HEK293 (cell line): ENCODE measurements around the gene THBS3.

Source experiments
- GLI2 ChIP-seq: fragments of 450-650 bp; formaldehyde crosslinking; IDR thresholded peaks from 2 replicates; pipeline ENCODE4; 2017; ENCODE audit warnings: missing biosample characterization, missing genetic modification characterization, low read depth, borderline replicate concordance
- HOXA7 ChIP-seq: sonication (generic); formaldehyde crosslinking; IDR thresholded peaks from 2 replicates; pipeline ENCODE4 v1.8.1; 2022; ENCODE audit warnings: missing genetic modification reagents, borderline replicate concordance
- HOXC10 ChIP-seq: sonication (generic); formaldehyde crosslinking; IDR thresholded peaks from 2 replicates; pipeline ENCODE4 v1.8.1; 2023; ENCODE audit warnings: mild to moderate bottlenecking, missing genetic modification reagents
- KLF16 ChIP-seq: fragments of 450-650 bp; formaldehyde crosslinking; IDR thresholded peaks from 2 replicates; pipeline ENCODE4 v1.5.1; 2017; ENCODE audit warnings: missing biosample characterization, missing genetic modification characterization
- ZBTB6 ChIP-seq: fragments of 450-650 bp; formaldehyde crosslinking; IDR thresholded peaks from 2 replicates; pipeline ENCODE4 v1.5.1; 2017; ENCODE audit warnings: missing biosample characterization, missing genetic modification characterization
- ZBTB8A ChIP-seq: fragments of 450-650 bp; formaldehyde crosslinking; IDR thresholded peaks from 2 replicates; pipeline ENCODE4 v1.5.1; 2016; ENCODE audit warnings: missing biosample characterization, missing genetic modification characterization
- ZFP69B ChIP-seq: fragments of 450-650 bp; formaldehyde crosslinking; IDR thresholded peaks from 2 replicates; pipeline ENCODE4 v1.5.1; 2016; ENCODE audit warnings: missing biosample characterization, missing genetic modification characterization
- ZNF114 ChIP-seq: fragments of 450-650 bp; formaldehyde crosslinking; IDR thresholded peaks from 2 replicates; pipeline ENCODE4 v1.5.0; 2017; ENCODE audit warnings: missing biosample characterization, missing genetic modification characterization
- ZNF121 ChIP-seq: fragments of 450-650 bp; formaldehyde crosslinking; IDR thresholded peaks from 2 replicates; pipeline ENCODE4 v1.5.1; 2016; ENCODE audit warnings: missing biosample characterization, missing genetic modification characterization
- ZNF155 ChIP-seq: fragments of 450-650 bp; formaldehyde crosslinking; IDR thresholded peaks from 2 replicates; pipeline ENCODE4 v1.5.1; 2016; ENCODE audit warnings: missing biosample characterization, missing genetic modification characterization
- ZNF174 ChIP-seq: fragments of 450-650 bp; formaldehyde crosslinking; IDR thresholded peaks from 2 replicates; pipeline ENCODE4 v1.5.0; 2017; ENCODE audit warnings: missing biosample characterization, mild to moderate bottlenecking, missing genetic modification characterization
- ZNF221 ChIP-seq: fragments of 450-650 bp; formaldehyde crosslinking; IDR thresholded peaks from 2 replicates; pipeline ENCODE4 v1.5.1; 2017; ENCODE audit warnings: missing biosample characterization, missing genetic modification characterization, borderline replicate concordance
- ZNF266 ChIP-seq: fragments of 450-650 bp; formaldehyde crosslinking; IDR thresholded peaks from 2 replicates; pipeline ENCODE4 v1.5.1; 2016; ENCODE audit warnings: missing biosample characterization, missing genetic modification characterization, low read depth
- ZNF350 ChIP-seq: fragments of 450-650 bp; formaldehyde crosslinking; IDR thresholded peaks from 2 replicates; pipeline ENCODE4 v1.5.0; 2017; ENCODE audit warnings: missing biosample characterization, mild to moderate bottlenecking, missing genetic modification characterization
- ZNF366 ChIP-seq: fragments of 450-650 bp; formaldehyde crosslinking; conservative IDR thresholded peaks from 2 replicates; pipeline ENCODE4 v1.5.1; 2016; ENCODE audit warnings: missing biosample characterization, missing genetic modification characterization
- ZNF37A ChIP-seq: fragments of 450-650 bp; IDR thresholded peaks from 2 replicates; pipeline ENCODE4 v1.5.1; 2018; ENCODE audit warnings: missing biosample characterization, missing genetic modification characterization
- ZNF391 ChIP-seq: fragments of 450-650 bp; formaldehyde crosslinking; IDR thresholded peaks from 2 replicates; pipeline ENCODE4 v1.5.1; 2016; ENCODE audit warnings: low read depth, missing biosample characterization, missing genetic modification characterization, borderline replicate concordance
- ZNF394 ChIP-seq: fragments of 450-650 bp; formaldehyde crosslinking; IDR thresholded peaks from 2 replicates; pipeline ENCODE4 v1.5.1; 2016; ENCODE audit warnings: missing biosample characterization, missing genetic modification characterization, mild to moderate bottlenecking, moderate library complexity, borderline replicate concordance
- ZNF404 ChIP-seq: fragments of 450-650 bp; formaldehyde crosslinking; IDR thresholded peaks from 2 replicates; pipeline ENCODE4 v1.5.1; 2017; ENCODE audit warnings: missing biosample characterization, missing genetic modification characterization
- ZNF423 ChIP-seq: fragments of 450-650 bp; formaldehyde crosslinking; IDR thresholded peaks from 2 replicates; pipeline ENCODE4 v1.5.1; 2016; ENCODE audit warnings: missing biosample characterization, missing genetic modification characterization
- ZNF558 ChIP-seq: fragments of 450-650 bp; formaldehyde crosslinking; IDR thresholded peaks from 2 replicates; pipeline ENCODE4 v1.5.1; 2016; ENCODE audit warnings: missing biosample characterization, missing genetic modification characterization
- ZNF600 ChIP-seq: fragments of 450-650 bp; formaldehyde crosslinking; IDR thresholded peaks from 2 replicates; pipeline ENCODE4 v1.5.1; 2016; ENCODE audit warnings: missing biosample characterization, missing genetic modification characterization
- ZNF624 ChIP-seq: fragments of 450-650 bp; formaldehyde crosslinking; IDR thresholded peaks from 2 replicates; pipeline ENCODE4 v1.5.1; 2017; ENCODE audit warnings: missing biosample characterization, missing genetic modification characterization
- ZNF664 ChIP-seq: fragments of 450-650 bp; formaldehyde crosslinking; IDR thresholded peaks from 2 replicates; pipeline ENCODE4 v1.5.1; 2016; ENCODE audit warnings: missing biosample characterization, missing genetic modification characterization
- ZNF670 ChIP-seq: fragments of 450-650 bp; formaldehyde crosslinking; IDR thresholded peaks from 2 replicates; pipeline ENCODE4 v1.5.1; 2016; ENCODE audit warnings: missing biosample characterization, missing genetic modification characterization, low read depth
- ZNF701 ChIP-seq: fragments of 450-650 bp; formaldehyde crosslinking; IDR thresholded peaks from 2 replicates; pipeline ENCODE4 v1.5.1; 2016; ENCODE audit warnings: missing biosample characterization, missing genetic modification characterization
- ZNF768 ChIP-seq: fragments of 450-650 bp; formaldehyde crosslinking; IDR thresholded peaks from 2 replicates; pipeline ENCODE4 v1.5.1; 2018; ENCODE audit warnings: missing biosample characterization, mild to moderate bottlenecking, missing genetic modification characterization
- ZNF777 ChIP-seq: fragments of 450-650 bp; formaldehyde crosslinking; IDR thresholded peaks from 2 replicates; pipeline ENCODE4 v1.5.1; 2017; ENCODE audit warnings: missing biosample characterization, missing genetic modification characterization, borderline replicate concordance
- ZSCAN23 ChIP-seq: fragments of 450-650 bp; formaldehyde crosslinking; IDR thresholded peaks from 2 replicates; pipeline ENCODE4 v1.5.1; 2016; ENCODE audit warnings: missing biosample characterization, missing genetic modification characterization
- ZSCAN4 ChIP-seq: fragments of 450-650 bp; formaldehyde crosslinking; IDR thresholded peaks from 2 replicates; pipeline ENCODE4 v1.5.1; 2017; ENCODE audit warnings: missing biosample characterization, missing genetic modification characterization
- TF ChIP-seq, protein P1 (sequence below): fragments of 450-650 bp; formaldehyde crosslinking; conservative IDR thresholded peaks from 2 replicates; pipeline ENCODE4 v1.5.1; 2016; ENCODE audit warnings: low read depth, missing biosample characterization, missing genetic modification characterization
- TF ChIP-seq, protein P2 (sequence below): fragments of 450-650 bp; formaldehyde crosslinking; IDR thresholded peaks from 2 replicates; pipeline ENCODE4 v1.5.1; 2016; ENCODE audit warnings: missing biosample characterization, missing genetic modification characterization

THBS3 gene

DNA sequence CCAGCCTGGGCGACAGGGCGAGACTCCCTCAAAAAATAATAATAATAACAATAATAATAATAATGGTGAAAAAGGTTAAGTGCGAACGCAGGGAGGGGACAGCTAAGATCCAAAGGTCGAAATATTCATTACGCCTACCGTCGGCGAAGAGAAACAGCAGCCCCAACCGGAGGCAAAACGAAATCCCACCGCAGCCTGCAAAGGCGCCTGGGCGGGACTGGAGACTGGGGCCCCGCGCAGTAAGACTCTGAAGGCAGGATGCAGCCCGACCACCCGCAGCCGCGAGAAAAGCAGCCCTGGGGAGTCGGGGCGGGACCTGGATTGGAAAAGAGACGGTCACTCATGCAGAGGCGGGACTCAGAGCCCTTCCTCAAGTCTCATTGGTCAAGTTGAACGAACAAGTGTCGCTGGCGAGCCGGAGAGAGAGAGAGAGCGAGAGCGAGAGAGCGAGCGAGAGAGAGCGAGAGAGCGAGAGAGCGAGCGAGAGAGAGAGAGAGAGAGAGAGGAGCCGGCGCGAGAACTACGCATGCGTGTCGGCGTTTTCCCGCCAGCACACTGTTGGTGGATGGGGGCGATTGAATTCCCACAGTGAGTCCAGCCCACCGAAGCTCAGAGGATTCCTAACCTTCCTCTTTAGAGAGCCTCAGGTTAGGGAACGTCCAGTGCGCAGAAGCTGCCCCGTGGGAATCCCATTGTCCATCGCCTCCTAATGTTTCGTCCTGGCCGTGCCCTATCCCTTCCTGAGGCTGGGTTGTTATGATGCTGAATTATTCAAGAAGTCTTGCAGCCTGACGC, 36.9 kb upstream of the THBS3 start (continued):
- TF ChIP-seq ZNF600 (peak; percentile 90), ZNF350 (no peak), GLI2 (no peak; the same call in 1 of the 2 replicates), ZNF404 (tag by site-specific recombination) (0 out of 2 replicates have a peak, but pooled peaks have one; percentile 78), KLF16 (tag by site-specific recombination) (peak; percentile 100), ZNF670 (tag by site-specific recombination) (no peak; the same call in 1 of the 2 replicates), ZNF391 (tag by site-specific recombination) (peak; percentile 100), HOXA7 (CRISPR knock-in tag) (no peak), ZBTB8A (tag by site-specific recombination) (peak; percentile 96), ZNF777 (tag by site-specific recombination) (no peak), ZNF423 (peak; percentile 99), ZNF366 (tag by site-specific recombination) (peak; percentile 100), ZNF624 (tag by site-specific recombination) (peak; percentile 90; the same call in 1 of the 2 replicates), ZNF664 (tag by site-specific recombination) (peak; percentile 97), ZSCAN23 (tag by site-specific recombination) (peak; percentile 100), ZNF558 (tag by site-specific recombination) (peak; percentile 96), ZNF394 (tag by site-specific recombination) (peak; percentile 97), ZNF701 (tag by site-specific recombination) (peak; percentile 82; the same call in 1 of the 2 replicates), ZFP69B (tag by site-specific recombination) (peak; percentile 100), ZNF174 (tag by site-specific recombination) (no peak), ZNF155 (tag by site-specific recombination) (peak; percentile 96), ZSCAN4 (tag by site-specific recombination) (peak; percentile 90), ZNF114 (no peak), ZNF266 (tag by site-specific recombination) (peak; percentile 74; the same call in 1 of the 2 replicates), HOXC10 (CRISPR knock-in tag) (no peak), ZNF37A (no peak), ZBTB6 (peak; percentile 95), ZNF221 (tag by site-specific recombination) (no peak; the same call in 1 of the 2 replicates), ZNF121 (tag by site-specific recombination) (peak; percentile 99), ZNF768 (peak; percentile 44; the same call in 1 of the 2 replicates)
- TF ChIP-seq, protein P1, sequence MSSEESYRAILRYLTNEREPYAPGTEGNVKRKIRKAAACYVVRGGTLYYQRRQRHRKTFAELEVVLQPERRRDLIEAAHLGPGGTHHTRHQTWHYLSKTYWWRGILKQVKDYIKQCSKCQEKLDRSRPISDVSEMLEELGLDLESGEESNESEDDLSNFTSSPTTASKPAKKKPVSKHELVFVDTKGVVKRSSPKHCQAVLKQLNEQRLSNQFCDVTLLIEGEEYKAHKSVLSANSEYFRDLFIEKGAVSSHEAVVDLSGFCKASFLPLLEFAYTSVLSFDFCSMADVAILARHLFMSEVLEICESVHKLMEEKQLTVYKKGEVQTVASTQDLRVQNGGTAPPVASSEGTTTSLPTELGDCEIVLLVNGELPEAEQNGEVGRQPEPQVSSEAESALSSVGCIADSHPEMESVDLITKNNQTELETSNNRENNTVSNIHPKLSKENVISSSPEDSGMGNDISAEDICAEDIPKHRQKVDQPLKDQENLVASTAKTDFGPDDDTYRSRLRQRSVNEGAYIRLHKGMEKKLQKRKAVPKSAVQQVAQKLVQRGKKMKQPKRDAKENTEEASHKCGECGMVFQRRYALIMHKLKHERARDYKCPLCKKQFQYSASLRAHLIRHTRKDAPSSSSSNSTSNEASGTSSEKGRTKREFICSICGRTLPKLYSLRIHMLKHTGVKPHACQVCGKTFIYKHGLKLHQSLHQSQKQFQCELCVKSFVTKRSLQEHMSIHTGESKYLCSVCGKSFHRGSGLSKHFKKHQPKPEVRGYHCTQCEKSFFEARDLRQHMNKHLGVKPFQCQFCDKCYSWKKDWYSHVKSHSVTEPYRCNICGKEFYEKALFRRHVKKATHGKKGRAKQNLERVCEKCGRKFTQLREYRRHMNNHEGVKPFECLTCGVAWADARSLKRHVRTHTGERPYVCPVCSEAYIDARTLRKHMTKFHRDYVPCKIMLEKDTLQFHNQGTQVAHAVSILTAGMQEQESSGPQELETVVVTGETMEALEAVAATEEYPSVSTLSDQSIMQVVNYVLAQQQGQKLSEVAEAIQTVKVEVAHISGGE (tag by site-specific recombination) = peak; percentile 84
- TF ChIP-seq, protein P2, sequence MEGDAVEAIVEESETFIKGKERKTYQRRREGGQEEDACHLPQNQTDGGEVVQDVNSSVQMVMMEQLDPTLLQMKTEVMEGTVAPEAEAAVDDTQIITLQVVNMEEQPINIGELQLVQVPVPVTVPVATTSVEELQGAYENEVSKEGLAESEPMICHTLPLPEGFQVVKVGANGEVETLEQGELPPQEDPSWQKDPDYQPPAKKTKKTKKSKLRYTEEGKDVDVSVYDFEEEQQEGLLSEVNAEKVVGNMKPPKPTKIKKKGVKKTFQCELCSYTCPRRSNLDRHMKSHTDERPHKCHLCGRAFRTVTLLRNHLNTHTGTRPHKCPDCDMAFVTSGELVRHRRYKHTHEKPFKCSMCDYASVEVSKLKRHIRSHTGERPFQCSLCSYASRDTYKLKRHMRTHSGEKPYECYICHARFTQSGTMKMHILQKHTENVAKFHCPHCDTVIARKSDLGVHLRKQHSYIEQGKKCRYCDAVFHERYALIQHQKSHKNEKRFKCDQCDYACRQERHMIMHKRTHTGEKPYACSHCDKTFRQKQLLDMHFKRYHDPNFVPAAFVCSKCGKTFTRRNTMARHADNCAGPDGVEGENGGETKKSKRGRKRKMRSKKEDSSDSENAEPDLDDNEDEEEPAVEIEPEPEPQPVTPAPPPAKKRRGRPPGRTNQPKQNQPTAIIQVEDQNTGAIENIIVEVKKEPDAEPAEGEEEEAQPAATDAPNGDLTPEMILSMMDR (tag by site-specific recombination) = peak; percentile 87; the same call in 1 of the 2 replicates
